HG02588 (cell line): ENCODE results near the gene SLC6A9.

Experiments used
- ATAC-seq: cut with Tn5 transposase; IDR thresholded peaks from one replicate; pipeline ENCODE4 v1.9.1; 2021; ENCODE audit warnings: mild to moderate bottlenecking, moderate library complexity; ENCODE audit not compliant: unreplicated experiment

Gene SLC6A9

GRCh38 chr1:43986712-43987111, 44.5 kb downstream of the SLC6A9 start:
- ATAC-seq, result no peak

GRCh38 chr1:43985984-43986595, 45.2 kb downstream of the SLC6A9 start:
- ATAC-seq, result no peak

- no peak for ATAC-seq
These were observed 46.4 kb downstream of the SLC6A9 start for GRCh38 chr1:43984855-43985254.

- no peak for ATAC-seq
These were observed 47.9 kb downstream of the SLC6A9 start for GRCh38 chr1:43983253-43983899.

GRCh38 chr1:43982808-43983207, 48.5 kb downstream of the SLC6A9 start:
- no peak for ATAC-seq

- ATAC-seq, result no peak
These were observed 49.0 kb downstream of the SLC6A9 start for GRCh38 chr1:43982241-43982640.

GRCh38 chr1:43981636-43982035, 49.6 kb downstream of the SLC6A9 start:
- no peak for ATAC-seq

- ATAC-seq, result no peak
These were observed 50.1 kb downstream of the SLC6A9 start for GRCh38 chr1:43981135-43981491.

GRCh38 chr1:43980255-43981134, 50.8 kb downstream of the SLC6A9 start:
- ATAC-seq, result no peak

GRCh38 chr1:43979528-43980254, 51.6 kb downstream of the SLC6A9 start:
- ATAC-seq, result no peak

GRCh38 chr1:43979261-43979527, 52.1 kb downstream of the SLC6A9 start:
- ATAC-seq, result no peak

GRCh38 chr1:43978551-43979260, 52.6 kb downstream of the SLC6A9 start, which contains the start of gene B4GALT2:
B4GALT2 (plus strand) TSS chr1:43979210; CDS start chr1:43981161, 1,951 bp downstream.
- no peak for ATAC-seq

- no peak for ATAC-seq
These were observed 53.1 kb downstream of the SLC6A9 start for GRCh38 chr1:43978264-43978550.

GRCh38 chr1:43977376-43978263, 53.6 kb downstream of the SLC6A9 start:
- ATAC-seq, result no peak

- no peak for ATAC-seq
These were observed 54.4 kb downstream of the SLC6A9 start for GRCh38 chr1:43976890-43977289.

GRCh38 chr1:43976045-43976444, 55.2 kb downstream of the SLC6A9 start:
- ATAC-seq, result no peak

GRCh38 chr1:43975249-43975961, 55.9 kb downstream of the SLC6A9 start:
- ATAC-seq, result no peak

- peak; percentile 66 for ATAC-seq
These were observed 56.6 kb downstream of the SLC6A9 start, which contains the start of gene ATP6V0B for GRCh38 chr1:43974443-43975248. ATP6V0B (plus strand) TSS chr1:43974960; CDS start chr1:43975041, 81 bp downstream.
